Aorta (tissue), 5 donors: ENCODE results near the gene DOP1B. TPM values are rescaled to one million over a fixed set of nuclear protein-coding genes. Genes with fewer than 3 reads are reported as not detected.
"Not testable (repeated sequence)": the region's sequence is repeated elsewhere in the genome, so short reads cannot be mapped to it uniquely, and the experiment has no call there.

Source experiments
- ATAC-seq: fragments of 200-7000 bp; cut with Tn5 transposase; one replicate; pipeline ENCODE4 v1.9.1; 2022; ENCODE audit warnings: moderate library complexity; ENCODE audit not compliant: low FRiP score
- DNase-seq, 2 donors: peaks; one replicate each; pipeline ENCODE4 v3.0.0-alpha.2; 2020
- H3K27ac ChIP-seq, 2 donors: one replicate each; pipeline ENCODE4 v1.5.1; 2013; ENCODE audit warnings: low read length in 2 of 2, mild to moderate bottlenecking in 2 of 2, moderate library complexity in 2 of 2, control low read depth in 1 of 2, inconsistent platforms in 1 of 2, low read depth in 1 of 2
- H3K27me3 ChIP-seq, 2 donors: one replicate each; pipeline ENCODE4 v1.6.1; 2013; ENCODE audit warnings: control low read depth in 1 of 2, low read length in 1 of 2, mild to moderate bottlenecking in 1 of 2, moderate library complexity in 1 of 2; ENCODE audit not compliant: insufficient read depth in 2 of 2, control insufficient read depth in 1 of 2
- H3K36me3 ChIP-seq, 2 donors: one replicate each; pipeline ENCODE4 v1.6.1; 2013; ENCODE audit warnings: control low read depth in 1 of 2, low read length in 1 of 2, mild to moderate bottlenecking in 1 of 2; ENCODE audit not compliant: insufficient read depth in 2 of 2, control insufficient read depth in 1 of 2
- H3K4me1 ChIP-seq, 2 donors: one replicate each; pipeline ENCODE4 v1.6.1; 2013; ENCODE audit warnings: low read length in 2 of 2, control low read depth in 1 of 2, mild to moderate bottlenecking in 1 of 2, moderate library complexity in 1 of 2; ENCODE audit not compliant: insufficient read depth in 2 of 2, control insufficient read depth in 1 of 2
- H3K4me3 ChIP-seq, 2 donors: one replicate each; pipeline ENCODE4 v1.5.1; 2013; ENCODE audit warnings: low read length in 2 of 2, control low read depth in 1 of 2, mild to moderate bottlenecking in 1 of 2
- H3K9me3 ChIP-seq: one replicate; pipeline ENCODE4 v1.6.1; 2013; ENCODE audit warnings: mild to moderate bottlenecking, low read length; ENCODE audit not compliant: control insufficient read depth
- WGBS, 2 donors: extraction: QIAGEN DNeasy Blood & Tissue Kit; methylation state at CpG; one replicate each; pipeline ENCODE4 v1.1.7; 2013; 5-methylcytosine and 5-hydroxymethylcytosine counted together
- intact Hi-C, 2 donors: fragments of 100-400 bp; cut with DNase I; formaldehyde crosslinking; loops; one replicate each; pipeline versions ENCODE4 v1.14.2 to v1.15.0; 2022
- polyA plus RNA-seq, 2 donors: library from polyadenylated mRNA; stranded (reverse); fragments of 200-250 nt; gene quantifications; one replicate each; pipeline ENCODE4 v1.2.3, GENCODE V29; 2013
- total RNA-seq, 2 donors: library from RNA; stranded (reverse); fragmentation: NEBNext Ultra II Directional; extraction: Animal tissue kit (Norgen Biotek cat#: 25700); gene quantifications; one replicate each; pipeline ENCODE4 v1.2.1, GENCODE V29; 2021
- donor health status: healthy with polysubstance abuse.
- donor health status: Bipolar disorder and iron deficiency.
- donor health status: DM: no; HTN: no; CAD: no.
- donor health status: DM: no; HTN: no; CAD: no.
- donor health status: DM: yes; HTN: yes; CAD: no.

The DOP1B gene
- total and polyA plus RNA-seq, 4 donors: 2.9 to 14.8 (median 9.2) TPM

DNA sequence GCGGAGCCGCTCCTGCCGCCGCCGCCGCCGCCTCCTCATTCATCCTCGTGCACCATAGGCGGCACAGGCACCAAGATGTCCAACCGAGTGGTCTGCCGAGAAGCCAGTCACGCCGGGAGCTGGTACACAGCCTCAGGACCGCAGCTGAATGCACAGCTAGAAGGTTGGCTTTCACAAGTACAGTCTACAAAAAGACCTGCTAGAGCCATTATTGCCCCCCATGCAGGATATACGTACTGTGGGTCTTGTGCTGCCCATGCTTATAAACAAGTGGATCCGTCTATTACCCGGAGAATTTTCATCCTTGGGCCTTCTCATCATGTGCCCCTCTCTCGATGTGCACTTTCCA lies 26.2 kb upstream of the DOP1B start:
- intact Hi-C loops, H3K9me3 ChIP-seq, H3K27ac ChIP-seq, H3K4me3 ChIP-seq, ATAC-seq, H3K4me1 ChIP-seq, DNase-seq, H3K27me3 ChIP-seq, H3K36me3 ChIP-seq: not testable (repeated sequence)
- 14 to 16% methylated on average over 7 to 11 of the region's 18 CpGs for WGBS, 2 donors

- H3K27ac ChIP-seq, H3K27me3 ChIP-seq, ATAC-seq, DNase-seq, intact Hi-C loops, H3K36me3 ChIP-seq, H3K4me1 ChIP-seq, H3K9me3 ChIP-seq, H3K4me3 ChIP-seq: not testable (repeated sequence)
- 94 to 96% methylated on average over 5 of the region's 5 CpGs for WGBS, 2 donors
Observed at GRCh38 chr21:36130839-36131238, 25.8 kb upstream of the DOP1B start.

DNA sequence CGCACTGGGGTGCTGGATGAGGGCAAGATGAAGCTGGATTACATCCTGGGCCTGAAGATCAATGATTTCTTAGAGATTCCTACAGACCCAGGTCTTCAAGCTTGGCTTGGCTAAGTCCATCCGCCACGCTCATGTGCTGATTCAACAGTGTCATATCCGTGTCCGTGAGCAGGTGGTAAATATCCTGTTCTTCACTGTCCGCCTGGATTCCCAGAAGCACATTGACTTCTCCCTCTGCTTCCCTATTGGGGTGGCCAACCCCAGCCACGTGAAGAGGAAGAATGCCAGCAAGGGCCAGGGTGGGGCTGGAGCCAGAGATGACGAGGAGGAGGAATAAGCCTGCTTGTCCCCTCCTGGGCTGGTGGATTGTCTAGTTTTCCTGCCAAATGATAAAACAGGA lies 23.9 kb upstream of the DOP1B start:
- intact Hi-C loops: no loop called here
- WGBS, 2 donors: 91 to 93% methylated on average over 8 of the region's 8 CpGs

GRCh38 chr21:36134803-36135390 lies 21.7 kb upstream of the DOP1B start, which contains the start of gene CBR3:
CBR3 (plus strand) TSS chr21:36135079; CDS start chr21:36135193, 114 bp downstream.
- Histone ChIP-seq H3K36me3 (no peaks in the 10 kb centered on the region), H3K4me3 (peak within 1 kb of the TSS; percentile 43 to 70), H3K27me3 (no peaks in the 10 kb centered on the region), H3K4me1 (no peaks in the 10 kb centered on the region), H3K27ac (peak within 1 kb of the TSS; percentile 44 to 74), H3K9me3 (no peaks in the 10 kb centered on the region)
- 0% methylated on average over 49 to 53 of the region's 53 CpGs for WGBS, 2 donors
- ATAC-seq (peak; percentile 85), DNase-seq (peak; percentile 85 to 87)
- intact Hi-C loops: loop anchor here in 1 of 2 donors (5.0 kb wide), 1 partner anchor 202 kb away; no protein-coding TSS in a partner anchor

More for the DNA sequence above, 23.9 kb upstream of the DOP1B start:
- Histone ChIP-seq H3K9me3 (no peaks in the 10 kb centered on the region), H3K4me1 (no peaks in the 10 kb centered on the region), H3K36me3 (no peaks in the 10 kb centered on the region), H3K27ac (no peak overlapping the region), H3K27me3 (no peaks in the 10 kb centered on the region), H3K4me3 (no peak overlapping the region)
- DNase-seq: peak in 1 of 2 donors; percentile 79
- no peak for ATAC-seq

- ATAC-seq: peak; percentile 93
- Histone ChIP-seq H3K4me1 (no peaks in the 10 kb centered on the region), H3K4me3 (peak overlapping the region; percentile 43 to 70), H3K27ac (peak overlapping the region; percentile 44 to 74), H3K27me3 (no peaks in the 10 kb centered on the region), H3K36me3 (no peaks in the 10 kb centered on the region), H3K9me3 (no peaks in the 10 kb centered on the region)
- DNase-seq: peak; percentile 81 to 82
- WGBS, 2 donors: 0% methylated on average over 60 of the region's 60 CpGs
- intact Hi-C loops: loop anchor here in 1 of 2 donors (5.0 kb wide), 1 partner anchor 202 kb away; no protein-coding TSS in a partner anchor
Observed at GRCh38 chr21:36135391-36136102, 21.1 kb upstream of the DOP1B start.

DNA sequence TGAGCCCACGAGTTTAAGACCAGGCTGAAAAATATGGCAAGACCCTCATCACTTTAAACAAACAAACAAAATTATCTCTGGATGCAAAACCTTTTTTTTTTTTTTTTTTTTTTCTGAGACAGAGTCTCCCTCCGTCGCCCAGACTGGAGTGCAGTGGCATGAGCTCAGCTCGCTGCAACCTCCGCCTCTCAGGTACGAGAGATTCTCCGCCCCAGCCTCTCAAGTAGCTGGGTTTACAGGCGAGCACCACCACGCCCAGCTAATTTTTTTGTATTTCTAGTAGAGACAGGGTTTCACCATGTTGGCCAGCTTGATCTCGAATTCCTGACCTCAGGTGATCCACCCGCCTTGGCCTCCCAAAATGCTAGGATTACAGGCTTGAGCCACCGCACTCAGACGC lies 16.8 kb upstream of the DOP1B start:
- 95 to 97% methylated on average over 13 of the region's 13 CpGs for WGBS, 2 donors

DNA sequence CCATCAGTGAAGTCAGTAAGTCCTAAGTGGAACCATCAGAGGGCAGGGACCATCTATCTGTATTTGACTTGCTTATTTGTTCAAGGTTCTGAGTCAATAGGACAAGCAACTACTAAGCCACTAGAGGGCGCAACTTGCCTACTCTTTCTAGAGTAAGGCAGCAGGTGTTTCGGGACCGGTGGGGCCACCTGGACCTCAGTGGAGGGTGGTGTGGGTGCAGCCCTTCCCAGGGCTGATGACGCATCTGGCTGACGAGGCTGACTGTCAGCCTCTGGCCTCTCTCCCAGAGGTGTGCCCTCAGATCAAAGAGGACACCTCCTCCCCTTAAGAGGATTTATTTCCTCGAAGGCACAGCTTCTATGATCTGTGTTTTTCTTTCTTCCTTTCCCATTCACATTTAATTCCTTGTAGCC lies 15.1 kb upstream of the DOP1B start:
- H3K27me3 ChIP-seq: no peaks in the 10 kb centered on the region
- no peaks in the 10 kb centered on the region for H3K4me1 ChIP-seq
- H3K4me3 ChIP-seq: no peak overlapping the region
- H3K36me3 ChIP-seq: no peaks in the 10 kb centered on the region
- intact Hi-C loops: loop anchor here (5.0 to 10.0 kb wide), 3 partner anchors 66 to 181 kb away; partner anchors contain the start of gene MORC3 (in 1 of the 2)
- peak; percentile 70 for ATAC-seq
- H3K9me3 ChIP-seq: no peaks in the 10 kb centered on the region
- no peak overlapping the region for H3K27ac ChIP-seq
- 14 to 18% methylated on average over 6 of the region's 6 CpGs for WGBS, 2 donors
- DNase-seq: peak; percentile 77 to 84

More for the DNA sequence above, 16.8 kb upstream of the DOP1B start:
- not testable (repeated sequence) for H3K9me3 ChIP-seq, DNase-seq, H3K4me3 ChIP-seq, H3K4me1 ChIP-seq, H3K36me3 ChIP-seq, ATAC-seq, H3K27me3 ChIP-seq, H3K27ac ChIP-seq
- intact Hi-C loops: loop anchor here (5.0 to 10.0 kb wide), 4 partner anchors 68 to 198 kb away; partner anchors contain the start of gene MORC3 (in 1 of the 2)

DNA sequence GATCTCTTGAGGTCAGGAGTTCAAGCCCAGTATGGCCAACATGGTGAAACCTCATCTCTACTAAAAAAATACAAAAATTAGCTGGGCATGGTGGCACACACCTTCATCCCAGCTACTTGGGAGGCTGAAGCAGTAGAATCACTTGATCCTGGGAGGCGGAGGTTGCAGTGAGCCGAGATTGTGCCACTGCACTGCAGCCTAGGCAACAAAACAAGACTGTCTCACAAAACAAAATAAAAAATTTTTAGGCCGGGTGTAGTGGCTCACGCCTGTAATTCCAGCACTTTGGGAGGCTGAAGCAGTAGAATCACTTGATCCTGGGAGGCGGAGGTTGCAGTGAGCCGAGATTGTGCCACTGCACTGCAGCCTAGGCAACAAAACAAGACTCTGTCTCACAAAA lies 12.4 kb upstream of the DOP1B start:
- ATAC-seq, H3K4me3 ChIP-seq, DNase-seq, H3K36me3 ChIP-seq, H3K9me3 ChIP-seq, H3K27me3 ChIP-seq, H3K27ac ChIP-seq, H3K4me1 ChIP-seq: not testable (repeated sequence)
- WGBS, 2 donors: 86 to 88% methylated on average over 4 to 5 of the region's 6 CpGs
- intact Hi-C loops: loop anchor here (5.0 to 10.0 kb wide), 3 partner anchors 63 to 178 kb away; partner anchors contain the start of gene MORC3 (in 1 of the 2)
